Right atrium auricular region (tissue), 2 donors: ENCODE data around the gene CACNA1C. TPM values are rescaled to one million over a fixed set of nuclear protein-coding genes. Genes with fewer than 3 reads are reported as not detected.

Experiments
- DNase-seq: peaks from one replicate; pipeline ENCODE4 v3.0.0-alpha.2; 2019; ENCODE audit warnings: low spot score
- H3K27ac ChIP-seq, 2 donors: fragments of 200-600 bp; sonication (generic); 1 replicate in 1 of 2; 2 replicates in 1 of 2; pipeline ENCODE4 v1.5.1; 2016 to 2019
- H3K27me3 ChIP-seq, 2 donors: fragments of 200-600 bp; sonication (generic); one replicate each; pipeline versions ENCODE4 v1.5.1 to v1.6.0; 2017 to 2019
- H3K36me3 ChIP-seq: fragments of 200-600 bp; sonication (generic); one replicate; pipeline ENCODE4 v1.5.1; 2016
- H3K4me1 ChIP-seq, 2 donors: fragments of 200-600 bp; sonication (generic); one replicate each; pipeline versions ENCODE4 v1.5.1 to v1.6.0; 2017 to 2019
- H3K4me3 ChIP-seq, 2 donors: fragments of 200-600 bp; sonication (generic); 1 replicate in 1 of 2; 2 replicates in 1 of 2; pipeline ENCODE4 v1.5.1; 2017 to 2019; ENCODE audit warnings: mild to moderate bottlenecking in 1 of 2, moderate library complexity in 1 of 2
- H3K9me3 ChIP-seq, 2 donors: fragments of 200-600 bp; sonication (generic); one replicate each; pipeline ENCODE4 v1.5.1; 2019
- total RNA-seq, 2 donors: library from RNA; depleted of rRNA; stranded (reverse); fragments of >200 nt; gene quantifications; one replicate each; pipeline ENCODE4 v1.1.0, GENCODE V29; 2016
- TF ChIP-seq, protein P1 (sequence below), 2 donors: fragments of 200-600 bp; sonication (generic); IDR thresholded peaks; one replicate each; pipeline ENCODE4 v1.5.1; 2019; ENCODE audit warnings: antibody characterized with exemption in 2 of 2

Gene CACNA1C
- total RNA-seq, 2 donors from 2014 or later: 83.1 to 93.6 TPM

DNA sequence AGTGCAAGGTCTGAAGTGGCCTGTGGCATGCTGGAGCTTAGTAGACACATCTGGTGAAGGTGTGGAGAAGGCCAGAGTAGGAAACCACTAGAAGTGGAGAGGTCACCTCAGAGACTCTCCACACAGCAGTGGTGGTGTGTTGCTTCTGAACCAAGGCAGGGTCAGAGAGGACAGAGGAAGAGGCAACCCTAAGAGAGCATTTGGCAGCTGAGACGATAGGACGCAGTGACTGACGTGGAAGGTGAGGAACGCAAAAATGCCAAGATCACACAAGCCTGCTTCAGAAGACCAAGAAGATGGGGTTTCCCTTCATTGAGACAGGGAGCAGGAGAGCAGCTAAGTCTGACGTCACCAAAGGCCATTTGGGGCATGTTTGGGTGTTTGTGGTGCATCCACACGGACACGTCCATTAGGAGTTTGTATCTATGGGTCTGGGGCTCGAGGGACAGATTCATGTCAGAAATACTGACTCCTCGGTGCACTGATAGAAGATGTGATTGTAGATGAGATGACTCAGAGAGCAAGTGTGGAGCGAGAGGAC, 338.1 kb downstream of the CACNA1C start:
- Histone ChIP-seq H3K27me3 (no peaks in the 10 kb centered on the region), H3K4me1 (peaks cover 0 to 32% of the 10 kb centered on the region in 2 donors), H3K36me3 (no peaks in the 10 kb centered on the region), H3K9me3 (no peaks in the 10 kb centered on the region), H3K27ac (no peak overlapping the region), H3K4me3 (no peak overlapping the region)
- TF ChIP-seq, protein P1, sequence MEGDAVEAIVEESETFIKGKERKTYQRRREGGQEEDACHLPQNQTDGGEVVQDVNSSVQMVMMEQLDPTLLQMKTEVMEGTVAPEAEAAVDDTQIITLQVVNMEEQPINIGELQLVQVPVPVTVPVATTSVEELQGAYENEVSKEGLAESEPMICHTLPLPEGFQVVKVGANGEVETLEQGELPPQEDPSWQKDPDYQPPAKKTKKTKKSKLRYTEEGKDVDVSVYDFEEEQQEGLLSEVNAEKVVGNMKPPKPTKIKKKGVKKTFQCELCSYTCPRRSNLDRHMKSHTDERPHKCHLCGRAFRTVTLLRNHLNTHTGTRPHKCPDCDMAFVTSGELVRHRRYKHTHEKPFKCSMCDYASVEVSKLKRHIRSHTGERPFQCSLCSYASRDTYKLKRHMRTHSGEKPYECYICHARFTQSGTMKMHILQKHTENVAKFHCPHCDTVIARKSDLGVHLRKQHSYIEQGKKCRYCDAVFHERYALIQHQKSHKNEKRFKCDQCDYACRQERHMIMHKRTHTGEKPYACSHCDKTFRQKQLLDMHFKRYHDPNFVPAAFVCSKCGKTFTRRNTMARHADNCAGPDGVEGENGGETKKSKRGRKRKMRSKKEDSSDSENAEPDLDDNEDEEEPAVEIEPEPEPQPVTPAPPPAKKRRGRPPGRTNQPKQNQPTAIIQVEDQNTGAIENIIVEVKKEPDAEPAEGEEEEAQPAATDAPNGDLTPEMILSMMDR (IDR thresholded peaks at IDR 0.05): no peak
- no peak for DNase-seq

- DNase-seq: no peak
- no peaks in the 10 kb centered on the region for H3K27me3 ChIP-seq
- peaks cover 0 to 42% of the 10 kb centered on the region in 2 donors for H3K4me1 ChIP-seq
- no peaks in the 10 kb centered on the region for H3K9me3 ChIP-seq
- TF ChIP-seq, protein P1 (IDR thresholded peaks at IDR 0.05): no peak
- no peaks in the 10 kb centered on the region for H3K36me3 ChIP-seq
- H3K4me3 ChIP-seq: no peak overlapping the region
- H3K27ac ChIP-seq: no peak overlapping the region
Measured at GRCh38 chr12:2391740-2392331, 339.0 kb downstream of the CACNA1C start.

DNA sequence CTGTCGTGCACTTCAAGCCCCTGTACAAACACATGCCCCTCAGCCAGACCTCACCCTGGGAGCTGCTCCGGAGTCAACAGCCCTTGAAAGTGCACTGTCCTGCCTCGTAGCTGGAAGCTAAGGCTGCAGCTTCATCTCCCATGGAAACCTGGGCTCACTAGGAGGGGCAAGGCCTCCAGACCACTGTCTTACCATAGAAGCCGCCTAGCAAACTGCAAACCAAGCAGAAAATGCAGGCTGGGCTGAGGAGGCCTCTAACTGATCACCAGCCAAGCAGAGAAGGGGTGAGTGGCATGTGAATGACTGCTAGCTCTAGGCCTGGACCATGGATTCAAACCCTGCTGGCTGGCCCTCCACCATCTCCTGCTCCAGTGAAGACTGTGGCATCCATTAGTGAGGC, 340.2 kb downstream of the CACNA1C start:
- Histone ChIP-seq H3K36me3 (no peaks in the 10 kb centered on the region), H3K9me3 (no peaks in the 10 kb centered on the region), H3K4me3 (no peak overlapping the region), H3K4me1 (peaks cover 0 to 51% of the 10 kb centered on the region in 2 donors), H3K27me3 (no peaks in the 10 kb centered on the region), H3K27ac (no peak overlapping the region)
- DNase-seq: no peak
- TF ChIP-seq, protein P1 (IDR thresholded peaks at IDR 0.05): no peak

- DNase-seq: no peak
- no peaks in the 10 kb centered on the region for H3K27me3 ChIP-seq
- H3K4me1 ChIP-seq: peaks cover 0 to 51% of the 10 kb centered on the region in 2 donors
- no peak overlapping the region for H3K27ac ChIP-seq
- no peaks in the 10 kb centered on the region for H3K9me3 ChIP-seq
- TF ChIP-seq, protein P1 (IDR thresholded peaks at IDR 0.05): no peak
- H3K4me3 ChIP-seq: no peak overlapping the region
- H3K36me3 ChIP-seq: no peaks in the 10 kb centered on the region
Measured at GRCh38 chr12:2393996-2394395, 341.2 kb downstream of the CACNA1C start.

DNA sequence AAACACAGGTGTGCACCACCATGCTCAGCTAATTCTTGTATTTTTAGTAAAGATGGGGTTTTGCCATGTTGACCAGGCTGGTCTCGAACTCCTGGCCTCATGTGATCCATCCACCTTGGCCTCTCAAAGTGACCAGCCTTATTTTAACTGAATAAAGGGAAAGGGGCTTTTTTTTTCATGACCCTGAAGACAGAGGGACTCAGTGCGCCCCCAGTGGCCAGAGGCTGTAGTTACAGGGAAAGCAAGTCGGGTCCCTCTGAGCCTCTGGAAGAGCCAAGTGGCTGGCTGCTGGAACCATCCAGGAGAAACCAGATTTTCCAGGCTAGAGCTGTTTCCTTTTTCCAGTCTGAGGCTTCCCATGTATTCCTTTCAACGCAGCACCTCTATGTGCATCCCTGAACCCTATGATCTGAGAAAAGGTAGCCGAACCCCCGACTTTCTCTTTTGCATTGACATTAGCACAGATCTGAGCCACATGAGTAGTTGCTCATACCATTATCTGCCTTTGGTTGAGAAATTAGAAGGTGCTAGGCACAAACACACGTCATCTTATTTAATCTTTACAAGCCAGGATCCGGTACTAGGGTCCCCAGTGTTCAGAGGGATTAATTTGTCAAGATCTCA, 342.7 kb downstream of the CACNA1C start:
- TF ChIP-seq, protein P1 (IDR thresholded peaks at IDR 0.05): peak; percentile 63 to 82
- H3K4me3 ChIP-seq: no peak overlapping the region
- peaks cover 0 to 36% of the 10 kb centered on the region in 2 donors for H3K4me1 ChIP-seq
- no peaks in the 10 kb centered on the region for H3K9me3 ChIP-seq
- H3K27me3 ChIP-seq: no peaks in the 10 kb centered on the region
- no peaks in the 10 kb centered on the region for H3K36me3 ChIP-seq
- no peak for DNase-seq
- H3K27ac ChIP-seq: peak overlapping the region; percentile 44 to 67
